Gastrocnemius medialis (tissue), 4 donors: ENCODE data around the gene SLC29A3.

Experiments used
- CTCF ChIP-seq, 5 experiments: fragments of 450-650 bp in 3 of 5; fragments of 200-600 bp in 2 of 5; sonication (generic) in 2 of 5; IDR thresholded peaks in 4 of 5; conservative IDR thresholded peaks in 1 of 5; 1 replicate in 4 of 5; 2 replicates in 1 of 5; pipeline ENCODE4 v1.5.1; 2016 to 2019; ENCODE audit warnings: antibody characterized with exemption in 5 of 5, mild to moderate bottlenecking in 3 of 5, moderate library complexity in 3 of 5
- POLR2A ChIP-seq, 2 donors: fragments of 450-650 bp; IDR thresholded peaks; one replicate each; pipeline ENCODE4 v1.6.1; 2017; ENCODE audit warnings: antibody characterized with exemption in 2 of 2, mild to moderate bottlenecking in 2 of 2, moderate library complexity in 2 of 2

GRCh38 chr10:71303569-71303907, 15.5 kb upstream of the SLC29A3 start:
- TF ChIP-seq CTCF (IDR thresholded peaks at IDR 0.05 in 4 of 5, conservative IDR thresholded peaks at IDR 0.05 in 1 of 5) (peak in 1 of 5 experiments; percentile 22), POLR2A (IDR thresholded peaks at IDR 0.05) (no peak)
